ENCODE results near the gene HAL.
"Not testable (repeated sequence)": the region's sequence is repeated elsewhere in the genome, so short reads cannot be mapped to it uniquely, and the experiment has no call there.

HAL gene

GRCh38 chr12:95972832-95973456 lies 23.2 kb downstream of the HAL start:
- DNase-seq (ENCODE audit: low read depth), result no peak
- no peak overlapping the region for H3K4me3 ChIP-seq (ENCODE audit: control insufficient read depth, low read depth, low read length)
- TF ChIP-seq CTCF (conservative IDR thresholded peaks at IDR 0.05; ENCODE audit: control insufficient read depth, insufficient read depth, low read depth, low read length), result no peak

GRCh38 chr12:95970905-95971304 lies 25.2 kb downstream of the HAL start:
- no peak overlapping the region for H3K4me3 ChIP-seq (ENCODE audit: control insufficient read depth, low read depth, low read length)
- no peak for TF ChIP-seq CTCF (conservative IDR thresholded peaks at IDR 0.05; ENCODE audit: control insufficient read depth, insufficient read depth, low read depth, low read length)
- DNase-seq (ENCODE audit: low read depth), result no peak

- not testable (repeated sequence) for DNase-seq (ENCODE audit: low read depth); H3K4me3 ChIP-seq (ENCODE audit: control insufficient read depth, low read depth, low read length)
These were observed 27.0 kb downstream of the HAL start for GRCh38 chr12:95969116-95969515.

- H3K4me3 ChIP-seq (ENCODE audit: control insufficient read depth, low read depth, low read length), result no peak overlapping the region
- no peak for TF ChIP-seq CTCF (conservative IDR thresholded peaks at IDR 0.05; ENCODE audit: control insufficient read depth, insufficient read depth, low read depth, low read length)
- no peak for DNase-seq (ENCODE audit: low read depth)
These were observed 28.8 kb downstream of the HAL start for GRCh38 chr12:95967301-95967700.

- no peak for TF ChIP-seq CTCF (conservative IDR thresholded peaks at IDR 0.05; ENCODE audit: control insufficient read depth, insufficient read depth, low read depth, low read length)
- no peak for DNase-seq (ENCODE audit: low read depth)
These were observed 29.8 kb downstream of the HAL start for GRCh38 chr12:95966287-95966870.

GRCh38 chr12:95963096-95963495 lies 33.0 kb downstream of the HAL start:
- TF ChIP-seq CTCF (conservative IDR thresholded peaks at IDR 0.05; ENCODE audit: control insufficient read depth, insufficient read depth, low read depth, low read length), result no peak
- no peak overlapping the region for H3K4me3 ChIP-seq (ENCODE audit: control insufficient read depth, low read depth, low read length)
- no peak for DNase-seq (ENCODE audit: low read depth)

More at GRCh38 chr12:95966287-95966870, 29.8 kb downstream of the HAL start:
- H3K4me3 ChIP-seq (ENCODE audit: control insufficient read depth, low read depth, low read length), result no peak overlapping the region

GRCh38 chr12:95962222-95962621 lies 33.9 kb downstream of the HAL start:
- no peak for DNase-seq (ENCODE audit: low read depth)
- no peak overlapping the region for H3K4me3 ChIP-seq (ENCODE audit: control insufficient read depth, low read depth, low read length)
- TF ChIP-seq CTCF (conservative IDR thresholded peaks at IDR 0.05; ENCODE audit: control insufficient read depth, insufficient read depth, low read depth, low read length), result no peak
